HG03558 (cell line): ENCODE measurements around the gene SFTPD.
"Not testable (repeated sequence)": the region's sequence is repeated elsewhere in the genome, so short reads cannot be mapped to it uniquely, and the experiment has no call there.

Source experiments
- ATAC-seq: cut with Tn5 transposase; IDR thresholded peaks from one replicate; pipeline ENCODE4 v1.9.1; 2021; ENCODE audit warnings: moderate number of reproducible peaks; ENCODE audit not compliant: unreplicated experiment; ENCODE audit errors: extremely low read depth

Gene SFTPD

DNA sequence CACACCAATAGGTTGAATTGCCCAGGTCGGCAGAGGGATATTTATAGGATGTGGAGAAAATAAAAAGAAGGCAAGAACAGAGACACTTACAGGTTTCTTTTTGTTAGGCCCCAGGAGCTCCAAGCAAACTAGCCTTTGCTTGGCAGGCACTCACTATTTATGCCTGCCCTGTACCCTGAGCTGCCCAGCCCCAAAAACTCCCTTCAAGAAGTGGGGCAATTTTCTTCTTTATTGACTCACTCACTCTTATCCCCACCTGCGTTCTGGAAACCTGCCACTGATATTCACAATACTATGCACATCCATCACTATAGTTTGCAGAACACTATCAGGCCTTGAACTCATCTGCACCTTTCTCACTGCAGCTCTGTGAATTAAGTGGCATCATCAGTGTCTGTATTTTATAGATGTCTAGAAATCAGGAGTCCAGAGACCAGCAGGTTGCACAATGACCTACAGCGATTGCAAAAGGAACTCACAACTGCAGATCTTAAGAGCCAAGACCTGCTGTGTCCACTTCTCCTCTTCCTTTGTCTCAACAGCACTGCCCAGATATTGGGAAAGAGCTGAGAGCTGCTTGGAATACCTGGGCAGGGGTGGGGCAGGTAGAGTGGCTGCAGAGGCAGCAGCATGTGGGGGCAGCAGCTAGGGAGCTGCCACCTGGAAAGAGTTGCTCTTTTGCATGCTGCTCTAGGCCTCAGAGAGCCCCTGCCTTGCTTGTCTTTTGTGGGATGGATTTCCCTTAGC, at the start of gene SFTPD:
Gene SFTPD, minus strand, starts transcription at position 130 of the 747 bp plus-strand sequence. CDS start 2,446 bp downstream, outside the sequence.
- ATAC-seq, result no peak

DNA sequence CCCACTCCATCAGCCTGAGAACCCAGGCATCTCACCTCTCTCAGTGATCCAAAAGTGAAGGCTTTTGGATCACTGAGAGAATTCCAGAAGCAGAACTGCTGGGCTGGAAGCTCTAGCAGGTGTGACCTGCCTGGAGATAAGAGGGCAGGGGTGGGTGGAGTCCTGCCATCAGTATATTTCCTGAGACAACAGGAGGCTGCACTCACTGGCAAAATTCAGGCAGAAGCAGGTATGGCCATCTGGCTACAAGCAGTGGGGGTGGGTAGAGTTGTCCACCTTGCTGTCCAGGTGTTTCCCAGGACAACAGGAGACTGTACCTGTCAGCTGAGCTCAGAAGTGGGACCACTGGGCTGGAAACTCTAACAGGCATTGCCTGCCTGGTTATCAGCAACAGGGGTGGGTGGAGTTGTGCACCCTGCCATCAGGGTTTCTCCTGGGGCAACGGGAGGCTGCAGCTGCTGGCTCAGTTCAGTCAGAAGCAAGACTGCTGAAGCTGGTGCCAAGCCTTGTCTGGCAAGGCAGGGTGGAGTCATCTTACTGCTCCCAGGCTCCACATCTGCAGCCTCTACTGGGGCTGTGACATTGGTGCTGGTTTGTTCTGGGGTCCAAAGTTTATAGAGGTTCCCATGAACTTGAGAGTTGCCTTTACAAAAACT, 47.2 kb upstream of the SFTPD start:
- no peak for ATAC-seq

DNA sequence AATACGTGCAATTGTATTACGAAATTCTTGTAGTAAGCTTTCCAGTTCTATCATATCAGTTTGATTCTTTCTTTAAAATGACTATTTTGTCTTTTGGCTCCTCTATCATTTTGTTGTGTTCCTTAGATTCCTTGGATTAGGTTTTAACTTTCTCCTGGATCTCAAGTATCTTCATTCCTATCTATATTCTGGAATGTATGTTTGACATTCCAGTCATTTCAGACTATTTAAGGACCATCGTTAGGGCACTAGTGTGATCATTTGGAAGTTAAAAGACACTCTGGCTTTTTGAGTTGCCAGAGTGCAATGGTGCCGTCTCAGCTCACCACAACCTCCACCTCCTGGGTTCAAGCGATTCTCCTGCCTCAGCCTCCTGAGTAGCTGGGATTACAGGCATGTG, 45.7 kb upstream of the SFTPD start:
- ATAC-seq, result no peak

DNA sequence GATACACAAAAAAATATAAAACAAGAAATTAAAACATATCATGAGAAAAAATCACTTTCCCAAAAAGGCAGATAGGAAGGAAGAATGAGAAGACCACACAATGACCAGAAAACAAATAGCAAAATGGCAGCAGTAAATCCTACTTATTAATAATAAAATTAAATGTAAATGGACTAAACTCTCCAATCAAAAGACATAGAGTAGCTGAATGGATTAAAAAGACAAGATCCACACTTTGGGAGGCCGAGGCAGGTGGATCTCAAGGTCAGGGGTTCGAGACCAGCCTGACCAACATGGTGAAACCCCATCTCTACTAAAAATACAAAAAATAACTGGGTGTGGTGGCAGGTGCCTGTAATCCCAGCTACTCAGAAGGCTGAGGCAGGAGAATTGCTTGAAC, 39.3 kb upstream of the SFTPD start:
- not testable (repeated sequence) for ATAC-seq

DNA sequence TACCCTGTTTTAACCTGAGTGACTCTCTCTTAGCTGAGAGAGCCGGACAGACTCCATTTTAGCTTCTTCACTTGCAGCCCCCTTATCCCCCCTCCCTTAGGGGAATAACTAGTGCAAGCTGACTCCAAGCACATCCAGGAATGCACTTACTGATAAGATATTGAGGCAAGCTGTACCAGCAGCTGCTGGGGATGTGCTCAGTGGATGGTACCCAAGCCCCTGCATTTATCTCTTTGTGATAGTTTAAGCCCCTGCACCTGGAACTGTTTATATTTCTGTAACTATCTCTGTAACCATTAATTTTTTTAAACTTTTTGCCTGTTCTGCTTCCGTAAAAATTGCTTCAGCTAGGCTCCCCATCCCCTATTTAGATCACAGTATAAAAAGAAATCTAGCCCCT, 37.8 kb upstream of the SFTPD start:
- ATAC-seq, result not testable (repeated sequence)

DNA sequence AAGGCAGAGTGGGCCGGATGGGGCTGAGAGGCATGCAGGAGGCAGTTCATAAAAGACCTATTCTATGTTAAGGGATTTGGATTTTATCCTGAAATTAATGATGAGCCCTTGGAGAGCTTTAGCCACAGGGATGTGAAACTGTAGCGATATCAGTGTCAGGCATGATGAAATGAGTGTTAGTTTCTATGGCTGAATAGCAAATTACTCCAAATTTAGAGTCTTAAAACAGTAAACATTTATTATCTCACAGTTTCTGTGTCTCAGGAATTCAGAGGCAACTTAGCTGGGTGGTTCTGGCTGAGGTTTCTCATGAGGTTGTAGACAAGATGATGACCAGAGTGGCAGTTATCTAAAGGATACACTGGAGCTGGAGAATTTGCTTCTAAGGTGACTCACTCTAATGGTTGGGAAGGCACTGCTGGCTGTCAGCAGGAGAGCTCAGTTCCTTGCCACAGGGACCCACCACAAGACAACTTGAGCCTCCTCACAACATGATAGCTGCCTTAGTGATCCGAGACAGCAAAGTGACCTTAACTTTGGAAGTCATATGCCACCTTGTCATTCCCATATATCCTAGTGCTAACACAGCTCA, 36.7 kb upstream of the SFTPD start:
- ATAC-seq, result no peak

DNA sequence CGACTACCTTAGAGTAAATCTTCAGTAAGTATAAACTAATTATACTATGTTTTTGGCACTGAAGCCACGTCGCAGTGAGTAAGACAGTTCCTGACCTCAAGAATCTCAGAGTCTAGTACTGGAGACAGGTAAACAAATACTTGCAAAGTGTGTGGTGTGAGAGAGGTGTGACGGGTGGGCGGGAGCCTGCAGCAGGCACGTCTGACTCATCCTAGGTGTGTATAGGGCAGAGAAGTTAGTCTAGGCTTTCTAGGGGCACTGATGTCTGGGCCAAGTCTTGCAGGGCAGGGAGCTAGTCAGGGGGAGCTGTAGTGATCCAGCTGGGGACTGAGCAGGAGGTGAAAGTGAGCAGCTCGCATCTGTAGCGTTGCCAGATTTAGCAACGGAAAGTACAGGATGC, 35.9 kb upstream of the SFTPD start:
- peak; percentile 50 for ATAC-seq

DNA sequence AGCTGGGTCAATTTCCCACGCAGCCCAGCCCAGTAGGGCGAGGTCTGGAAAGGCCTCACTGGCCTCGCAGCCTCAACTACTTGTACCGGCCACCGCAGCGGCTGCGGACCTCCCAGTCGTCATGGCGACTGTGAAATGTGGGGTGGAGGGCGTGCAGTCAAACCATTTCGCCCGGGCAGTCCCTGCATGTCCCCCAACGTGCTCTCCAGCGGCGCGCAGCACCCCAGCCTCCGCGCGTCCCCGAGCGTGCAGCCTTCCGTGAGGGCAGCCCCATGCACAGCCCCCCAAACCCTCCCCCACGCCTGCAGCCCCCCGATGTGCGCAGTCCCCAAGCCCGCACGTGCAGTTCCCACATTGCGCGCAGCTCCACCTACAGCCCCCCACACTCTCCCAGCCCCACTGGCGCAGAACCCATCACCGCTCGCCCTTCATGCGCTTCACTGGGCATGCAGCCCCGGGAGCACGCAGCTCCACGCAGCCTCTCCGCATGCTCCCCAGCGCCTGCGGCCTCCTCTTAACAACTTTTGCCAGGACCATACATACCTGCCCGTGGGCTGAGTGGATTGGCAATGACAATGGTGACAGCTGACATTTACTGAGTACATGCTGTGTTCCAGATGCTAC, 34.5 kb upstream of the SFTPD start:
- ATAC-seq, result no peak

DNA sequence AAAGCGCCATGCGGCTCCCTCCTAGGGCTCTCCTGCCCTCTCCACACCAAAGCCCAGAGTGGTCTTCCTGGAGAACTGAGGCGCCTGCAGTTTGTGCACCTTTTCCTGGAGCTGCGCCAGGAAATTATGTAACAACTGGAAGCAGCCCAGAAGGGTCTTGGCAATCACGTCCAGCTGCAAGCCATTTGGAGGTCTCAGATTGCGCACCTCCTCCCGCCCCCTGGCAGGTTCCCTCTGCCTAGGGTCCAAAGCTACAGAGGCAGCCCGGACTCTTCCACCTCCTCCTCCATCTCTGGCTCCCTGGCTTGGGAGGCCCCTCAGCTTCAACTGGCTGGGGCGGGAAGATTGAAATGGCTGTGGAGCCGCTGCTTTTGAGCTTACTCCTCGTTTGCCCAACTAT, 34.0 kb upstream of the SFTPD start:
- ATAC-seq, result no peak

DNA sequence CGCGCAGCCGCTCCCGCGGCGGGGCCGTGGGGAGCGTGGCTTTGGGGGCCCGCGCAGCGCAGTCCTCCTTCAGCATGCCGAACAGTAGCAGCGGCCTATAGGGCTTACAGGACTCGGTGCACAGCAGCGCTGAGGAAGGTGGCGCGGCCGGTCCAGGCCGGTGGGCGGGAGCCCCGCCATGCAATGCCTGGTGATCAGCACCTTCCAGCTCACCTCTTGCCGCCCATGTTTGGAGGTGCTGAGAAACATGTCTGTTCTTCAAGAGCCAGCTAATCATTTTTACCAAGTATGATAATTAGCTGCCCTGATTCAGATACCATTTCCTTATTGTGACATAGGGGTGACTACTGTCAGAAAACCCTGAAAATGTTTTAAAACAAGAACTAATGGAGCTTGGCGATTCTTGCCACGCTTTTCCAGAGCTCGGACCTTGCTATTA, 33.5 kb upstream of the SFTPD start:
- ATAC-seq, result no peak

DNA sequence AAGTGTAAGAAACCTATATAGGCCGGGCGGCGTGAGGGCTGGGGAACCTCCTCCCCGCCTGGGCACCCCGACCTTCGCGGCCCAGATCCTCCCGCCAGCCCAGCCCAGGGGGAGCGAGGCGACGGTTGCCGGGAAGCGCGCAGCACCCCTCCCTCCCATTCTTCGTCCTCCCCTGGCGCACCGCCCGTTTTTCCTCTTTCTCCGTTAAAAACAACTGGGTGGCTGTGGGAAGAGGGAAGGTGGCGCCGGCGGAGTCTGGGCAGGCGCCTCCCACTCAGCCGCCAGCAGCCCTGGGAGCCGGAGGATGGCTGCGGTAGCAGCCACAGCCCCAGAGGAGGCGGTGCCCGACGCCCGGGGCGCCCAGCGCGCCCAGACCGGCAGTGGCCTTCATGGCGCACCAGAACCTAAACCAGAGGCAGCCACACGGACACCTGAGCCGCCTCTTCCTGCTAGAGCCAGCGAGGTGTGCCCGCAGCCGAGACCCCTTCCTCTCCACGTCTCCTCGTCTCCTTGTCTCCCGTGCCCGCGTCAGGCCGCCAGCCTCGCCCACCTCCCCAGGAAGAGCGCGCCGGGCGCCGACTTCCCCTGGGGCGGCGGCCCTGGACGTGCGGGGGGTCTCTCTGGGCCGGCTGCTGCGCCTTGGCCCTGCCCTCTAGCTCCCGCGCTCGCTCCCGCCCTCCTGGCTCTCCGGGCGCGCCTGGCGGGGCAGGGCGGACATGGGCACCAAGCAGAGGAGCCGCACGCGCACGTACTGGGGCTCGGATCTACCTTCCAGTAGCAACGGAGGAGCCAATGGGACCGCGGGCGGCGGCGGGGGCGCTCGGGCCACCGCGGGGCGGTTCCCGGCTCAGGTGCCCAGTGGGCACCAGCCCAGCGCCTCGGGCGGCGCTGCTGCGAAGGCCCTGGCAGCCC, 32.8 kb upstream of the SFTPD start:
- no peak for ATAC-seq

DNA sequence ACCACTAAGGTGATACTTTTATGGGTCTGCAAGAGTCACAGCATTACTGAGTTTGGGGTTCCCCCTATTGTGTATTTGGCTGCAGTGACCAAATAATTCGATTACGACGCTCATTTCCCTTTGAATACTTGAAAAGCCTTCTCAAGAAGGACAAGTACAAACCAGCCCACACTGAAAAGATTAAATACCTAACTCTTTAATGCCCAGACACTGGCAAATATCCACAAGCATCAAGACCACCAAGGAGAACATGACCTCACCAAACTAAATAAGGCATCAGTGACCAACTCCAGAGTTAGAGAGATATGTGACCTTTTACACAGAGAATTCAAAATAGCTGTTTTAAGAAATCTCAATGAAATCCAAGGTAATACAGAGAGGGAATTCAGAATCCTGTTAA, 31.8 kb upstream of the SFTPD start:
- no peak for ATAC-seq

DNA sequence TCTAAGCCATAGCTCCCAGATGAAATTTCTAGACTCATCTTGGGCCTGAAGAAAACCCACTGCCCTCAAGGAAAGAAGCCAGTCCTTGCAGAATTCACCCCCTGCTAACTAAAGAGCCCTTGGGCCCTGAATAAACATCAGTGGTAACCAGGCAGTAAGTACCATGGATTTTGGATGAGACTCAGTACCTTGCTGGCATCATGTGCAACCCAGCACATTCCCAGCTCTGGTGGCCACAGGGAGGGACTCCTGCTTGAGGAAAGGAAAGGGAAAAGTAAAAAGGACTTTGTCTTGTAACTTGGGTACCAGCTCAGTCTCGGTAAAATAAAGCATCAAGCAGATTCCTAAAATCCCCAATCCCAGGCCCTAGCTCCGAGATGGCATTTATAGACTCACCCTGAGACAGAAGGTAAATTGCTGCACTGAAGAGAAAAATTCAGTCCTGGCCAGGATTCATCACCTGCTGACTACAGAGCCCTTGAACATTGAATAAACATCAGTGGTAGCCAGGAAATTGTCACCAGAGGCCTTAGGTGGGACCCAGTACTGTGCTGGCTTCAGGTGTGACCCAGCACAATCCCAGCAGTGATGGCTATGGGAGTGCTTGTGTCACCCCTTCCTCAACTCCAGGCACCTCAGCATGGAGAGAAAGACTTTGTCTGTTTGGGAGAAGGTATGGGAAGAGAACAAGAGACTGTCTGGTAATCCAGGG, 31.2 kb upstream of the SFTPD start:
- no peak for ATAC-seq

DNA sequence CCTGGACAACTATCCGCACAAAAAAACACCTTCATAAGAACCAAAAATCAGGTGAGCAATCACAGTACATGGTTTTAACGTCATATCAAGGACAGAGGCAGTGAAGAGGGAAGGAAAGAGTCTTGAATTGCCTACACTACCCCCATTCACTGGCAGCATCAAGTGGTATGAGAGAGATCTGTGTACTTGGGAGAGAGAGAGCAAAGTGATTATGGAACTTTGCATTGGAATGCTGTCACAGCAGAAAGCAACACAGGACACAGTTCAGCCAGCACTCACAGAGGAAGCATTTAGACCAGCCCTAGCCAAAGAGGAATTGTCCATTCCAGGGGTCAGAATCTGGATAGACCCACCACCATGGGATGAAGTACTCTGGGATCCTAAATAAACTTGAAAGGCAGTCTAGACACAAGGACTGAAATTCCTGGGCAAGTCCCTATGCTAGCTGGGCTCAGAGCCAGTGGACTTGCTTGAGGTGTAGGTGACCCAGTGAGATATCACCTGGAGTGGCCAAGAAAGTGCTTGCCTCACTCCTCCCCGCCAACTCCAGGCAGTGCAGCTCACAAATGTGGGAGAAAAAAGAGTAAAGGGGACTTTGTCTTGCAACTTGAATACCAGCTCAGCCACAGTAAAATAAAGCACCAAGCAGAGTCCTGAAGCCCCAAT, 30.5 kb upstream of the SFTPD start:
- ATAC-seq, result no peak

DNA sequence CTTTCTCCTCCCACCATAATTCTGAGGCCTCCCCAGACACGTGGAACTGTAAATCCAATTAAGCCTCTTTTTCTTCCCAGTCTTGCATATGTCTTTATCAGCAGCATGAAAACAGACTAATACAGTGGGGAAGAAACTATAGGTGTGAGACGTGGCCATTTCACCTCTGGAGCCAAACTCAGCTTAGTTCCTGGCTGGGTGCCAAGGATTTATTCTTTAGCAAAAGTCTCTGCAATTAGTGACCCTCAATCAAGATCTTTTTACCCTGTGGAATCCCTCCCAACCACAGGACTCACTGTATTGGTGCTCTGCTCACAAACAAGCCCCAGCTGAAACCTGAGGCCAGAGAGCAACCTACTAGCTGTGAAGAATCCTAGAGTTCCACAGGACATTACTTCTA, 28.1 kb upstream of the SFTPD start:
- ATAC-seq, result no peak

DNA sequence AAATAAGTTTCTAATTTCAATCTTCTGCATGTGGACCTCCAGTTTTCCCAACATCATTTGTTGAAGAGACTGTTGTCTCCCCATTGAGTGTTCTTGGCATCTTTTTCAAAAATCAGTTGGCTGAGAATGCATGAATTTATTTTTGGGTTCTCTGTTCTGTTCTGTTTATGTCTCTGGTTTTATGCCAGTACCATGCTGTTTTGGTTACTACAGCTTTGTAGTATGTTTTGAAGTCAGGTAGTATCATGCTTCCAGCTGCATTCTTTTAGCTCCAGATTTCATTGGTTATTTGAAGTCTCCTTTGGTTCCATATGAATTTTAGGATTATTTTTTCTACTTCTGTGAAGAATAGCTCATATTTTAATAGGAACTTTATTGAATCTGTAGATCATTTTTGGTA, 21.2 kb upstream of the SFTPD start:
- ATAC-seq, result no peak

DNA sequence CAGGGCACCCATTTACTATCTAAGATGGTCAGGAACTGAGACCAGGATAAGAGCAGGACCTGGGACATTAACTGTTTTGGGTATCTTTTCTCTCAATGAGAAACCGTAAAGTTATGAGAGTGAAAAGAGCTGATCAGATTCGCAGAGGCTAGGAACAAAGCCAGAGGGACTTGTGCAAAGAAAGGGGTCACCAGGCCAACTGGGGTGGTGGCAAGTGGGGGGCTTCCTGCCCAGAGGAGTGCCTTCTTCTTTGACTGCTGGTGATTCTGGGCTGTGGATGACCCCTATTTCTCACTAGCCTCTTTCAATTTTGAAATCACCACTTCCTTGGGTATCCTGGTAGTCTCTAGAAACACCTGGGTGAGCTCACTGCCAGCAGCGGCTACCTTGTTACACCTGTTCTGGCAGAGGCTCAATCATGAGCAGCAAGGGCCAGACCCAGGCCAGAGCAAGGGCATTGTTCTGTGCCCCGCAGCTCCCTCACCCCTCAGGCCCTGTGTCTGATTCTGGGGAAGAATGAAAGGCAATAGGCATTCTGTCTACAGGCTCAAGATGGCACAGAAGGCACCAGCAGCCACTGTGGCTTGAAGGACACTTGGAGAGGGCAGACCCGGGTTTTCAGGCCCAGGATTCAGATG, 999 bp downstream of the SFTPD start:
- ATAC-seq, result no peak

DNA sequence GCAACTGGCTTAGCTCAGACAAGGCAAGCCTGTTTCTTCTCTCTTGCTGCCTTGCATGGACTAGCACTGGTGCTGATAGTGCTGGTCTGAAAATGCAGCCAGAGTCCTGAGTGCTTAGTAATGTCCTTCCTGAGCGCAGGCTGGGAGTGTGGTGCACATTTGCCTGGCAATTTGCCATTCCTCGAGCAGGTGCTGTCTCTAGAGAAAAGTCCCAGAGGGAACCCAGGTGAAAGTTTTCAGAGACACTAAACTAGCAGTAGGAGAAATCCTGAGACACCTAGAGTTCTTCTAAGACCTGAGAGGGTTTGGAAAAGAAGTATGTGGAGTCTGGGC, 1.9 kb downstream of the SFTPD start:
- ATAC-seq, result no peak
